NCI-H2081 treated with DMSO at 0.1 percent for 48 hours (cell line): ENCODE measurements around the gene PLXNA2.

Source experiments
- DNase-seq: peaks from one replicate; lab custom pipeline; 2025; lab: John Stamatoyannopoulos, UW

The PLXNA2 gene

DNA sequence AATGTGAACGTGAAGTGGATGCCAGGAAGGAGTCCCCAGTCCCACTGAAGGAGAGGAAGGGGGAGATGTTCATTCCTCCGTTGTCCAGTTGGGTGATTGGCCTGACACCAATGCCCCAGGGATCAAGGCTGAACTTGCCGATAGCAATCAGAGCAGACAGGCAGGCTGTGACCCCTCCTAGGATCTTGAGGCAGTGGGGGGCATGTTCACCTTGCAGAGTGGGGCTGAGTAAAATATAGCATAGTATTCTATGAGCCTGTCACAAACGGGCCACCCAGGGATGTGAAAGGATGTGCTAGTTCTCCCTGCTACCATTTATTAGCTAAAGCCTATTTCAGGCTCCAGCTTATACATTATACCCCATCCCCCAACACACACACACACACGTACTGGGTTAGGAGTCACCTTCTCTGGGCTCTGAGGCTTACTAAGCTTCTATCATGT is 252.6 kb downstream of the PLXNA2 start:
- no peak for DNase-seq

DNA sequence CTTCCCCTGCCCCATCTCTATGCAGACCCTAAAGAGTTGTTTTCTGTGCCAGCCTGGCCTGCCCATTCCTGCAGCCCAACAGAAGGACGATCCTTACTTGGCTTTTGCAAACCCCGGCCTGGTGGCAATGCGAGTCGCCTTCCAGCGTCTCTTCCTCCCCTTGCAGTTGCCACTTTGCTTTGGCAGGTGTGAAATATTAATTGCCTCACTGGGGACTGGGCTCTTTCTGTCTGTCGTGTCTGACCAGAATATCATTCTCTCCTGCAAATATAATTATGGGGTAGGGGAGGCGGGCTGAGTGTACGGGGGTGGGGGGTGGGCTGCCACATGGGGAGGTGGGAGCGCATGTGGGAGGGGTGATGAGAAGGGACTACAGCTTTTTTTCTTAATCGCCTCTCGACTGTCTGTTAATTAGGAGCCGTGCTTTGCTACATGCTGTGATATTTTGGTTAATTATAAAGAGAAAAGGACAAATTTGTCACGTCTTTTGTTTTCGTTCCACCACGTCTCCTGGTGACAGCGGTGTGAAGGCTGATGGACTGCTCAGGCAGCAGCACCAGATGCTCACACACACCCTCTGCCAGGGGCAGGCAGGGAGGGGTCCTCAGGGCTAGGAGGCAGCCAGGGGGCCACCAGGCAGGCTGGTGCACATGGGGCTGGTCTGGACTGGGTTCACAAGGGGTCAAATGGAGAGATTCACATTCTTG is 253.2 kb downstream of the PLXNA2 start:
- no peak for DNase-seq

- DNase-seq: no peak
Measured at GRCh38 chr1:207990455-207990854, 253.7 kb downstream of the PLXNA2 start.

DNA sequence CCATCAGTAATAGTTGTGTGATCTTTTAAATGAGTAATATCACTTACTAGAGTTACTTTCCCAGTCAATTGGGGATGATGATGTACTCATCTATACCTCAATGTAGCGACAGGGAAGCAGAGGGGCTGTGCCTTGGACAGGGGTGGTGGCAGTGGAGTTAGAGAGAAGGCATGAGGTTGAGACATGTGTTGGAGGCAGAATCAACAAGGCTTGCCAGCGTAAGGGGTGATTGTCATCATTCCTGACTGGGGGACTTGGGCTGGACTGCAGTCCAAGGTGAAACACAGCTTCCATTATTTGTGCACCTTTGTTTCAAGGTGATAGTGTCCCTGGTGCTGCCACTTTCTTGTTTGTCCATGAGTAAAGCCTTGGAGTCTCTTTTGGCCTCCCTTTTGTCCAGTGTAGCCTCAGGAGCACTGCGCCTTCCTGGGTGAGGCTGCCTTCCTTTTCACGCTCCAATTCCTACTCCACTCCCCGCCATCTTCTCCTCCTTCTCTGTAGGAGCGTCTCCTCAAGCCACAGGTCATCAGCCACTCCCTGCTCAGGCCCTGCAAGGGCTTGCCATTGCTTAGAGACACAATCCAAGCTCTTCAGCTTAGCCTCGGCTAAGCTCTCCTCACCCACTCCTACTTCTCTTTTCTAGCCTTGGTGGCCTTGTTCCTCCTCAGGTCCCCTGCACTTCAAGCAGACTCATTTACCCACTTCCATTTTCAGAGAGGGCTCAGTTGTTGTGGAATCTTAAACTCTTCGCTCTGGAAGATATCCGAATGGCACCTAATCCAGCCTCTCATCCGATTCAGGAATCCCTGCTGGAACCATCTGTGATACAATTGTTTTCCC is 255.6 kb downstream of the PLXNA2 start:
- DNase-seq: no peak

DNA sequence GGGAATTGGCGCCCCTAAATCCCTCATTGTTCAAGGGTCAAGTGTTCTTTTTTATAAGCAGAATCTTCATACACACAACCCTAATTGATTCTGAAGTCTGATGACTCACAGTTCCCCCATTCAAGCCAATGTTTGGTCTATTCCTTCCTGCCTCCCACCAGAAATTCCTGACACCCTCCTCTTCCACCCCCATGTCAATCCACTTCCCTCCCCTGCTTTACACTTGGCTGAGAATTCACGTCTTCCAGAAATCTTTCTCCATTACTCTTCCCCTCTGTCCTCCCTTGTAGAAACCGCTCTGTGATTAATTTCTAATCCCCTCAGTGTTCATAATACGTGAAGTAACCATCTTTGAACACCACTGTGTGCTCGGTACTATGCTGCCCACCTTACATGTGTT is 257.0 kb downstream of the PLXNA2 start:
- no peak for DNase-seq

DNA sequence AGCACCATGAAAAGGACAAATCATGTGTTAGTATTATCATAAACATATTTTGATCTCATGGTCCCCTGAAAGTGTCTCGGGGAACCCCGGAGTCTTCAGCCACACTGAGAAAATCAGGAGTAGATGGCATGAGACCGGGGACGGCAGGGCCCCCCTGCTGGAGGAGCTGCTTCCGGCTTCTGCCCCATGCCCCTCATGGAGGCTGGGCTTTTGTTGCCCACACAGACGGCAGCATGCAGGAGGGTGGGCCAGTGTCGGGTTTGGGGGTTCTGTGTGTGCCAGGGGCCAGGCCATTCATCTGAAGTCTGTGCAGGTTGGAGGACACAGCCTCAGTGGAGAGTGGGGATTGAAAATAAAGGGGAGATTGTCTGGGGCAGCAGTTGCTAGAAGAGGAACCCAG is 258.2 kb downstream of the PLXNA2 start:
- DNase-seq: no peak

GRCh38 chr1:207984831-207985572 is 259.2 kb downstream of the PLXNA2 start:
- DNase-seq: no peak

DNA sequence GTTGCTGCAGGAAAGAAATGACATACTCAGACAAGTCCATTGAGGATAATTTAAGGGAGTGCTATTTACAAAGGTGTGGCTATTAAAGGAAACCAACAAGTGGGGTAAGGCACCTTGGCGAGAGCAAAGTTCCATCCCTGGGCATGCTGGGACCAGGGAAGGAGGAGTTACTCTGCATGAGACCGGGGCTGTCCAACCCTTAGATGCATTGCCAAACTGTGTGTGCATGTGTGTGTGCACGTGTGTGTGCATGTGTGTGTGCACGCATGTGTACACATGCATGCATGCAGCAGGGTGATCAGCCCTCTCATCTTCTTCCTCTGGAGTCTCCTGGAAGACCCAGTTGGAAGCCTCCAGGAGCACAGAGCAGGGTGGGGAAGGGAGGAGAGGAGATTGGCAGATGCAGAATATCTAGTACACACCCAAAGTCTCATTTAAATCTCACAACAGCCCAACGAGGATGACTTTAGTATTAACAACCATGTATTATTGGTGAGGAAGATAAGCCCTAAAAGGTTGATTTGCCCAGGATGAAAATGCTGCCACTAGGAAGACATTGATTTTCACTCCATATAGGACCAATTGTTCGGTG is 261.0 kb downstream of the PLXNA2 start:
- no peak for DNase-seq

GRCh38 chr1:207981976-207982375 is 262.2 kb downstream of the PLXNA2 start:
- DNase-seq: no peak

DNA sequence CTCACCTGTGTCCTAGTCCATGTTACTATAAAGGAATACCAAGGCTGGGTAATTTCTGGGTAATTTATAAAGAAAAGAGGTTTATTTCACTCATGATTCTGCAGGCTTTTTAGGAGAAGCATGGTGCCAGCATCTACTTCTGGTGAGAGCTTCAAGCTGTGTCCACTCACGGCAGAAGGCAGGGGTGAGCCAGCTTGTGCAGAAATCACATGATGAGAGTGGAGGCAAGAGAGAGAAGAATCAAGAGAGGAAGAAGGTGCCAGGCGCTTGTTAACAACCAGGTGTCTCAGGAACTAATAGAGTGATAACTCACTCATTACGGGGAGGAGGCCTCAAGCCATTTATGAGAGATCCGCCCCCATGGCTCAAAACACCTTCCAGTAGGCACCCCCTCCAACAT is 265.7 kb downstream of the PLXNA2 start:
- no peak for DNase-seq

DNA sequence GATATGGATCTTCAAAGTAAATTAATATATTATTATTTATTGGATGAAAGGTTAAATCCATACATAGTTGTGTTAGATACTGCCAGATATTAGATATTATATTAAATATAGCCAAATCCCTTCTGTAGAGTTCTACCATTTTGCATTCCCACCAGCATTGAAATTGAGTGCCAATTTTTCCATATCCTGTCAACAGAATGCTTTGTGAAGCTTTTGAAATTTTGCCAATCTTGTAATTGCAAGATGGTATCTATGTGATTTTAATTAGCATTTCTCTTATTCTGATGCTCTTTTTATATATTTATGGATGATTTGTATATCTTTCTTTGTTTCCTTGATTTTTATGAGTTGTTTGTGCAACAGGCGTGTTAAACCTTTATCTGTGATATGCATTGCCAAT is 266.3 kb downstream of the PLXNA2 start:
- DNase-seq: no peak

- DNase-seq: no peak
Measured at GRCh38 chr1:207973898-207974568, 270.2 kb downstream of the PLXNA2 start.

GRCh38 chr1:207972337-207972736 is 271.8 kb downstream of the PLXNA2 start:
- no peak for DNase-seq
